GM19452 (cell line): Measurements from ENCODE around the gene ZNF630.
"Not testable (repeated sequence)": the region's sequence is repeated elsewhere in the genome, so short reads cannot be mapped to it uniquely, and the experiment has no call there.

Source experiments
- ATAC-seq: cut with Tn5 transposase; IDR thresholded peaks from one replicate; pipeline ENCODE4 v1.9.1; 2021; ENCODE audit not compliant: unreplicated experiment

The ZNF630 gene

DNA sequence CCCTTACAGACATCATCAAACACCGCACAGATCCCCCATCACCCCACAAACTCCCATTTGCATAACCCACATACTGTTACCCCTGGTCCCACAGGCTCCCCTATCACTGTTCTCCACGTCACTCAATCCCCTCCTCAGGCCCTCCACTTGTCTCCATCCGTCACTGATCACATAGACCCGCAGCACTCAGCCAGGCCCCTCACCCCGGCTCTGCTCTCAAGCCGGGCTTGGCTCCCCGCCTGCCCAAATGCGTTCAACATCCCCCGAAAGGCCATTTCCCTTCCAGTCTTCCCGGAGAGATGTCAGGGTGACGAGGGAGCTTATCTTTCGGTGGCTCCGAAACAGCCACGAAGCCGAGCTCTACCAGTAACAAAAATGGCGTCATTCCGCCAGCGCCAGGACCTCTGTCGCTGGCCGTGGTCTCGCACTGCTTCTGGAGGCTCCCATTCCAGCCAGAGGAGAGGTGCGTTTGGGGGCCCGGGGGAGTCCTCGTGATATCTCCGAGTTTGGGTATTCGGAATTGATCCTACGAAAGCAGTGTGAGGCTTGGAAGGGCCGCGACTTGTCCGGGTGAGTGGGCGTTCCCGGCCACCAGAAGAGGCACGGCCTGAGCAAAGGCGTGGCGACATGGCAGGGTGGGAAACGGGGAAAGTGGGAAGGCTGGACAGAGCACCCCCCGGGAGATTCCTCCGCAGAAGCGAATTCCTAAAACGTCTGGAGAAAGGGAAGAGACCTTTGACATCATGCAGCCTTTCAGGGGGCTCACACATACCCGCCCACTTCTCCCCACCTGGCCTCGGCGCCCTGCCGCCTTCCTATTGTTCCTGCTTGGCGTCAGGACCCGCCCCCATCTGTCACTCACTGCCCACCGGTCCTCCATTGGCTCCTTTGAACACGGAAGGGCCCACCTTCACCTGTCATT, at the start of gene ZNF630:
Gene ZNF630 (minus strand): TSS at position 577 of the 922 bp plus-strand sequence. CDS start 4,754 bp downstream, outside the sequence.
- peak; percentile 81 for ATAC-seq

DNA sequence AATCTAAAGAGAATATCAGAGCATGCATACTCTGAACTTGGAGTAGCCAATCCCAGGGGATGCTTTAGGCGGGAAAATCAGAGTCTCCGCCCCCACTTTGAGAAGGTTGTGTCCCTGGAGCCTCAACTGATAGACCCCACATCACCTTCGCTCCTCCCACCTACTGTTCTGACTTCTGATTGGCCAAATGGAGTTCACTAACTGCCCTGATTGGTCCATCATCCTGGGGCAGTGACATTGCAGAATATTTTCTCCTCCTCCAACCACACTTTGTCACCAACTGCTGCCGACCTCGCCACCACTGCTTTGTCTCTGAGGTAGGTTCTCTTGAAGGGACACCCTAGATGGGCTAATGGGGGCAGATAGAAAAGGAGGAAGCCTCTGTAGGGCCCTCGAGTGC, 36.3 kb upstream of the ZNF630 start:
- no peak for ATAC-seq

DNA sequence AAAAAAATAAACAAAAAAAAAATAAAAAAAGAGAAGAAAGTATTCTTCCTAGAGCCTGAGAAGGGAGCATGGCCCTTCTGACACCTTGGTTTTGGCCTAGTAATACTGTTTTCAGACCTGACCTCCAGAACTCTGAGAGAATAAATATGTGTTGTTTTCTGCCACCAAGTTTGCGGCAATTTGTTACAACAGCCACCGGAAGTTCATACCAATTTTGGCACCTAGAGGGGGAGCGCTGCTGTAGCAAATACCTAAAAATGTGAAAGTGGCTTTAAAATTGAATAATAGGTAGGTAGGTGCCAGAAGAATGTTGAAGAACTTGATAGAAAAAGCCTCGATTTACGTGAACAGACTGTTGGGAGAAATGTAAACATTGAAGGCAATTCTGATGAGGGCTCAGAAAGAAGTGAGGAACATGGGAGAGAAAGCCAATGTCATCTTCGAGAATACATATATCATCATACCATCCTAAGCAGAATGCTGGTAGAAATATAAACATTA, 31.5 kb upstream of the ZNF630 start:
- no peak for ATAC-seq

DNA sequence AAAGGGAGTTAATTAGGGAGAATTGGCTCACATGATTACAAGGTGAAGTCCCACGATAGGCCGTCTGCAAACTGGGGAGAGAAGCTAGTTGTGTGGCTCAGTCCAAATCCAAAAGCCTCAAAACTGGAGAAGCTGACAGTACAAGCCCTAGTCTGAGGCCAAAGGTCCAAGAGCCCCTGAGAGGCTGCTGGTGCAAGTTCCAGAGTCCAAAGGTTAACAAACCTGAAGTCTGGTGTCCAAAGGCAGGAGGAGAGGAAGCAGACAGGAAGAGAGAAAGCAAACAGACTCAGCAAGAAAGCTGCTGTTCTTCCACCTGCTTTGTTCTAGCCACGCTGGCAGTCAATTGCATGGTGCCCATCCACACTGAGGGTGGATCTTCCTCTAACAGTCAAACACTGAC, 30.0 kb upstream of the ZNF630 start:
- ATAC-seq, result no peak

DNA sequence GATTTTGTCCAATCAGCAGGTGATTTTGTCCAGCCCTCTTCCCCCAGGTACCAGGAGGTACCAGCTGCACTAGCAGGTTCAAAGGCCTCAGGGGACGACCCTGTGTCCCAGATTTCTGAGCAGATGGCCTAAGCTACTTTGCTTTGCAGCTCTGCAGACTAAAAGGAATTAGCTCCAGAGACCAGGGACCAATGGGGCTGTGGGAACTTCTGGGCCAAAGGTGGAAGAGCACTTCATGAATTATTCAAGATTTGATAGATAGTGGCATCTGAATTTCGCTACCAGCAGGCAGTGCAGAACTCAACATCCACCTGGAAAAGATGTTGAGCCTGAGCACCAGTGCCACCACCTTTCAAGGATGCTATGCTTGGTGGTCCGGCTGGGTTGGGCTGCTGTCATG, 21.1 kb upstream of the ZNF630 start:
- ATAC-seq, result not testable (repeated sequence)

DNA sequence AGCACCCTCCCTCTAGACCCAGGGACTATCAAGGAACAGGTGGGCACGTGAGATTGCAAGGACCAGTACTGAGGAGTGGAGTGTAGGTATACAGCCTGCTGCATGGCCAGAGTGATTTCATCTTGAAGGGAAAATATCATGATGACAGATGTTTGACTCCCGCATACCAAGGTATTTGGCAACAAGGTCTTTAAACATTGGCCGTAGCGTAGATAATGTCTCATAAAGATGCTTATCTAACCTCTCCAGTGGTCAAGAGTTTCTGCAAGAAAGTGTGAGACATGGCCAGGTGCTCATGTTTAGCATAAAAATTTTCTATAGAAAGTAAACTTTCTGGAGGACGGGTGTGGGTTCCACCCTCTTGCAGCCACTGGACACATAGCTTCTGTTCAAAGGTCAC, 18.7 kb upstream of the ZNF630 start:
- ATAC-seq, result no peak

DNA sequence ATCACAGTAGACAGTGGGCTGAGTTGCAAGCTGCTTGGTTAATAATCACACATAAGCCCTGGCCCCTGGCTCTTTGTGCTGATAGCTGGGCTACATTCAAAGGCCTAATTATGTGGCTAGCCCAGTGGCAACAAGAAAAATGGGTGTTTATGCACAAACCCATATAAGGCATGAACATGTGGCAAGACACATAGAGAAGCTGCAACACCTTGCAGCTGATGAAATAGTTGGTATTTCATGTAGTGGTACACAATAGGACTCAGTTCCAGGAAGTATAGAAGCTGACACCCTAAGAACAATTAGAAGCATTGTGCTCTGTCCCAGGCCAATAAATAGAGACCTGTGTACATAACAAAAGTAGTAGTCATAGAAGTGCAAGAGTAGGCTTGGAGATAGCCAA, 14.6 kb upstream of the ZNF630 start:
- ATAC-seq, result no peak

DNA sequence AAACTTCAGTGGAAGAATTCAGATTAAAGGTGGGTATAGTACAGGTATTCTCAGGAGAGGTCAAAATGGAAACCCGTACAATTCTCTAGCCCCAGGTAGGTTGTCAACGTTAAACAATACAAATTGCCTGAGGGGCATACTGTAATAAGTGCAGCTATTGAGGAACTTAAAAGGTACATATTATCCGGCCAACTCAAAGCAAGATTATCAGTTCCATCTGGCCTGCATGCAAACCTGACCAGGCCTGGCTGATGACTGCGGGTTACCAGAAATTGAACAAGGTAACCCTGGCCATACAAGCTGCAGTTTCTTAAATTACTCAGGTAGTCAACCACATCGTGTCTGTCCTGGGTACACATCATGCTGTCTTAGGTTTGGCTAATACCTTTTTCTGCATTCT, 12.3 kb upstream of the ZNF630 start:
- no peak for ATAC-seq

DNA sequence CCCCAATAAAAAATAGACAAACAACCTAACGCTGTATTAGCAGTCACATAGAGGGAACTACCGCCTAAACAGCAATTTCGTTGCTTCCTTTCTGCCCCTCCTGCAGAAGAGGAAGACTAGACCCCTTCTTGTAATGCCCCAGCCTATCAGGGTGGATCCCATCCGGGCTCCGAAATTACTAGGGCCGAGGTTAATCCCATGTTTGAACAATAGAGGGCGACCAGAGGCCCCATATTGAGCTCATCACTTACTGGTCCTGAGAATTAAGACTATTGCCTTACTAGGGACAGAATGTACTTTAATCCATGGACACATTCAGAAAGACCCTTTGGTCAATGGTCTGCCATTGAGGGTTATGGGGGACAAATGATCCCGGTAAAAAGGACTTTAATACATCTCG, 11.8 kb upstream of the ZNF630 start:
- no peak for ATAC-seq

DNA sequence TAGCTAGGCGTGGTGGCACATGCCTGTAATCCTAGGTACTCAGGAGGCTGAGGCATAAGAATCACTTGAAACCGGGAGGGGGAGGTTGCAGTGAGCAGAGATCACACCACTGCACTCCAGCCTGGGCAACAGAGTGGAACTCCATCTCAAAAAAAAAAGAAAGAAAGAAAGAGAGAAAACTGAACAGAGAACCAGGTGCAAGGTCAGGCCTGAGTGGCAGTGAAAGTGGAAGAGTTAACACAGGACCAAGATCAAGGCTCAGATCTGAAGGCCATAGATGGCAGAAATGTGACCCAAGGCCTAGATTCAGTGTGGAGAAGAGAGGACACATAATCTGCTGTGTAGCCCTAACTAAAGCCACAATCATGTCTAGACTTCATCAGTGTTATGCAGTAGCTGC, 4.9 kb upstream of the ZNF630 start:
- no peak for ATAC-seq

DNA sequence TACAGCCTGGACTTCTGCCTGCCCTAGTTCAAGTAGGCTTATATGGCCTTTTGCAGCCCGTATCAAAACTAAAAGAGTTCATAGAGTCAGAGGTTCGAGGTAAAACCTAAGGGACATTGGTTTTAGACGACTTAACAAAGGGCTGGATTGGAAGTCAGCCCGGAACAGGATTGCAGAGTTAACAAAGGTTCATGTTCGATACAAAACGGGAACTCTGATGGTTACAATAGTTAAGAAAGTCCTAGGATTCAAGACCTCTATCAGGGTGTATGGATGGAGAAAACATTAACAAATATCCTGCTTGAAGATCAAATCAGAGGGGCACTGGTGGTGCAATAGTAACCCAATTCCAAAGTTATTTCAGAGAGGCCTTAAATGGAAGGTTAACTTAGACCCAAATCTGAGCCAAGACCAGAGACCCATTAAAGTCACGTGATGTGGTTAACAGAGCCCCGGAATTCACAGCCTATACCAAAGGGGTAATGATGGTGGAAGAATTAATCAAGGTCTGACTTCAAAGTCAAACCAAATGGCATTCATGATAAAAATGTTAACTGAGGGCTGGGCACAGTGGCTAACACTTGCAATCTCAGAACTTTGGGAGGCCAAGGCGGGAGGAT, 656 bp upstream of the ZNF630 start:
- no peak for ATAC-seq

DNA sequence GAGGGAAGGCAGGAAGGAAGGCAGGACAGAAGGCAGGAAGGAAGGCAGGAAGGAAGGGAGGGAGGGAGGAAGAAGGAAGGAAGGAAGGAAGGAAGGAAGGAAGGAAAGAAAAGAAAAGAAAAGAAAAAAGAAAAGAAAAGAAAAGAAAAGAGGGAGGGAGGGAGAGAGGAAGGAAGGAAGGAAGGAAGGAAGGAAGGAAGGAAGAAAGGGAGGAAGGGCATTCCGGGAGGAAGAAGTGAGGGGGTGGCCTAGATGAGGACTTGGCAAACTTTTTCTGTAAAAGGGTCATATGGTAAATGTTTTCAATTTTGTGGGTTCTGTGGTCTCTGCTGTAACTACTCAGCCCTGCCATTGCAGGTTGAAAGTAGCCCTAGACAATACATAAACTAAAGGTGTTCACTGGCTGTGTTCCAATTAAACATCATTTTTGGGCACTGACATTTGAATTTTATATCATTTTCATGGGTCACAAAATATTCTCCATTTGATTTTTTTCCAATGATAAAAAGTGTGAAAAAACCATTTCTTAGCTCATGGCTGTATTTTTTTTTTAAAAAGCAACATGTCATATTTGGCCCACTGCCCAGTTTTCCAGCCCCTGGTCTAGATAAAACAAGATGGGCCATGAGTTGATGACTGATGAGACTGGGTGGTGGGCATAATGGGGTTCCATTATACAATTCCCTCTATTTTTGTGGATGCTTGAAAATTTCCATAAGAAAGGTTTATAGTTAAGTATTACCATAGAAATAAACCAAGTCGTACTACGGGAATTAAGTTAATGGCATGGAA, 3.1 kb downstream of the ZNF630 start:
- no peak for ATAC-seq

DNA sequence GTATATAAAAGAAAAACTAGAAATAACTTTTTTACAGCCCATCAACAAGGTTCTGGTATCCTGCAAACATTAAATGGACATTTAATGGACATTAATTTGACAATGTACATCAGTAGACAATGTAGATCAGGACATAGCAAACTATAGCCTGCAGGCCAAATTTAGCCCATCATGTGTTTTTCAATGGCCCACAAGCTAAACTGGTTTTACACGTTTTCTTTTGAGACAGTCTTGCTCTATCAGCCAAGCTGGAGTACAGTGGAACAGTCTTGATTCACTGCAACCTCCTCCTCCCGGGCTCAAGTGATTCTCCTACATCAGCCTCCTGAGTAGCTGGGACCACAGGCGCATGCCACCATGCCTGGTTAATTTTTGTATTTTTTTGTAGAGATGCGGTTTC, 7.2 kb downstream of the ZNF630 start:
- ATAC-seq, result no peak

DNA sequence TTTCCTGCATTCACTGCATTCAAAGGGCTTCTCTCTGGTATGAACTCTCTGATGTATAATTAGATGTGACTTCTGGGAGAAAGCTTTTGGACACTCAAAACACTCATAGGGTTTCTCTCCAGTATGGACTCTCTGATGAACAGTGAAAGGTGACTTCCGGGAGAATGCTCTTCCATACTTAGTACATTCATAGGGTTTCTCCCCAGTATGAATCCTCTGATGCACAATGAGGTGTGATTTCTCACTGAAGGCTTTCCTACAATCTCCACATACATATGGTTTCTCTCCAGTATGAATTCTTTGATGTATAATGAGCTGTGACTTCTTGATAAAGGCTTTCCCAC, 12.2 kb downstream of the ZNF630 start:
- no peak for ATAC-seq

DNA sequence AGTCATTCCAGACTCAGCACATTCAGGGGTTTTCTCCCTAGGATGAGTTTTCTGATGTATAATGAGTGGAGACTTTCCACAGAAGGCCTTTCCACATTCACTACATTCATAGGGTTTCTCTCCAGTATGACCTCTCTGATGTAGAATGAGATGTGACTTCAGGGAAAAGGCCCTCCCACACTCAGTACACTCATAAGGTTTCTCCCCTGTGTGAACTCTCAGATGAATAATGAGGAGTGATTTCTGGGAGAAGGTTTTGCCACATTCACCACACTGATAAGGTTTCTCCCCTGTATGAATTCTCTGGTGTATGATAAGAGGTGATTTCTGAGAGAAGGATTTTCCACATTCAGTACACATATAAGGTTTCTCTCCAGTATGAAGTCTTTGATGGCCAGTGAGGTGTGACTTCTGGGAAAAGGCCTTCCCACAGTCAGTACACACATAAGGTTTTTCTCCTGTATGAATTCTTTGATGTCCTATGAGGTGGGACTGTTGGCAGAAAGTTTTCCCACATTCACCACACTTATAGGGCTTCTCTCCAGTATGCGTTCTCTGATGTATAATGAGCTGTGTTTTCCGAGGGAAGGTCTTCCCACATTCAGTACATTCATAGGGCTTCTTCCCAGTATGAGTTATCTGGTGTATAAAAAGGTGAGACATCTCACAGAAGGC, 12.7 kb downstream of the ZNF630 start:
- no peak for ATAC-seq

DNA sequence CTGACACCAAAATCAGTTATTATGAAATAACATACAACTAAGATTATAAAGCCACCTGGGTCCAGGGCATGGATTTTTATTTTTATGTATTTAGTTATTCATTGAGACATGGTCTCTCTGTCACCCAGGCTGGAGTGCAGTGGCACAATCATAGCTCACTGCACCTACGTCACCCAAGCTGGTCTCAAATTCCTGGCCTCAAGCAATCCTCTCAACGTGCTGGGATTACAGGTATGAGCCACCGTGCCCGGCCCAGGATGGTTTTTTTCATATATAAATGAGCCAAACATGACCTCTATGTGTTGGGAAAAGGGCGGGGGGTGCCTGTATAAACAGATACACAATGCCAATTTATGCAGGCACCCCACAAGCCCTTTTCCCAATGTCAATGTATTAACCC, 24.6 kb downstream of the ZNF630 start:
- no peak for ATAC-seq

DNA sequence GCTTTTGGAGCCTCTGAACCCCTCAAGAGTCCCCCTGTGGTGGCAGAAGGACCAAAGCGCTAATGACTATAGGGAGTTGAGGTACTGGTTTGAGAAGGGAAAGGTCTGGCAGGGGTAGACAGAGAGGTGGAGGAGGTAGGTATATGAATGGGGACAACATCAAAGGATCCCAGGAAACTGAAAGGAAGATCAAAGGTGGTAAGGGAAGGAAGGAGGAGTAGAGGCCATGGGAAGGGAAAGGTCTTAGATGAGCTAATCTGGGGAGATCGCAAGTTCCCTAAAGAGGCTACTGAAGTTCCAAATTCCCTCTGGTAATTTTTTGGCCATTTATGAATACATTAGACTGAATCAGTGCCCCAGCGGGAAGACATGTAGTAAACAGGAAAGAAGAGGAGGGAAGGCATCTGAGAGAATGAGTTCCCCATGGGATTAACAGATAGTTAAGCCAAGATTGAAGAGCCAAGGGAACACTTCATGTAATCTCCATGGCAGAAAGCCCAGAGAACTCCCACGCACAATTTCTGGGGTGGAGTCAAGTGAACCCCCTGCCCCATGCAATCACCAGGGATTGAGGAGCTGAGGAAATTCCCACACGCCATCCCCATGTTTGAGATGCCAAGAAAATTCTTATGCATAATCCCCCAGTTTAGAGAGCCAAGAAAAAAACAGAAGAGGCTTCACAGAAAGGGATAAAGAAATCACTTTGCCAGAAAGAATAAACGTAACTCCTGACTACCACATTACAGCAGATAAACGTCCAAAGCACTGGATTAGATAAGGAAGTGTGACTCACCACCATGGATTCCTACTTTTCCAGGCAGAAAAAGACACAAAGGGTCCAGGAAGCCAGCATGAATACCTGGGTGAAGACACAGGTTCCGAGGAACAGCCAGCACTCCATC, 25.8 kb downstream of the ZNF630 start:
- no peak for ATAC-seq

DNA sequence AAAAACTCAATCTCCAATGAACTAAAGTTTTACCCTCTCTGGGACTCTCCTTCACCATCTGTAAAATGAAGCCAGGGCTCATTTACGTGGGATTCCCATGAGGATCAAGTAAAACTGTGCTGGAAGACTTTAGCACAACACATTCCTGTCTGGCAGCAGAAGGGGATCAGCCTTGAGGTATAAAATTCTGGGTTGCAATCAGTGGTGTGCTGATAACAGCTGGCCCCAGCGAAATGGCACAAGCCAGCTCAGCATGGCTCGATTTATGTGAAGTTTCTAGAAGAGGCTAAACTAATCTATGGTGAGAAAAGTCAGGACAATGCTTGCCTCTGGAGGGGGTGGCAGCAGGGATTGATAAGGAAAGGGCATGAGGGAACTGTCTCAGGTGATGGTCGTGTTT, 28.4 kb downstream of the ZNF630 start:
- no peak for ATAC-seq

DNA sequence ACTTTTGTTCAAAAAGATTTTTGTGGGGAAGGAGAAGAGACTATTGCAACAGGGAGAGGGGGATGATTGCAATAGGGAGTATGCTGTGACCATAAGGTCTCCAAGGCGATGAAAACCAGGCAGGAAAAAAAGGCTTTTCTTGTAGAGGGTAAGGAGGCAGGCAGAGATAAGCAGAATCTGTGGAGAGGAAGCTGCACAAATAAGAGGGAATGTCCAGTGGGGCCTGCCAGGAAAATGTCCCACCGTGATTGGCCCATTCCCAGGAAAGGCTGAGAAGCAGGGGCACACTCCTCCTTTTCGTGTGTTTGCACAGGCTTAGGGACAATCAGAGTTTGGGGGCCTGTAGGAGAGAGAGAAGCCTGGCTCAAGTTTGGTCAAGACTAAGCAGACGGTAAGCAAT, 35.5 kb downstream of the ZNF630 start:
- ATAC-seq, result no peak

DNA sequence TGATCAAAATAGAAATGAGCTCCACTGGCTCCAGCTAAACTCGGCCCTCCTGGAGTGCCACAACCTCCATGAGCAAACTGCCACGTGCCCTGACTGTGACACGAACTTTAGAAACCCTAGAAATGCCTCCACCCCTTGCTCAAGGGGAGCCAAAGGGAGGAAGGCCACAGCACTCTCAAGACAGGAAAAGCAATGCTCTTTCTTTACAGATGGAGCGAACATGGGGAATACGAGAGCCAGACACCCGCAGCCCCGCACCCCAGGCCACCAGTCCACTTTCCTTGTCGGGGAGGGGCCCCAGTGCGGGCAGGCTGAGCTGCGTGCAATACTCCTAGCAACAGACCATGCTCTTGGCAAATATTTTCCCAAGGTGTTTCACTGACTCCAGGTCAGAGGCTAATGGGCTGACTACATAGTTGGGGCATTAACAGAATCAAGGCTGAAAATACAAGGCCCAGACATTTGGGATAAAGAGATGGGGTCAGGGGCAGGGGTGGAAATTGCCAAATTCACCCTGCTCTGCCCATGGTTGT, 40.7 kb downstream of the ZNF630 start:
- ATAC-seq, result not testable (repeated sequence)
